H1 (cell line): Measurements from ENCODE around the gene TNS3. TPM values are rescaled to one million over a fixed set of nuclear protein-coding genes. Genes with fewer than 3 reads are reported as not detected.

Experiments
- CTCF ChIA-PET: fragments of 300-600 bp; sonication (Branson Sonifier 250); formaldehyde crosslinking; loops from one replicate; lab custom pipeline; 2021; ENCODE audit not compliant: partially characterized antibody; lab: Charles Lee
- POLR2A ChIA-PET: fragments of 300-600 bp; sonication (Branson Sonifier 250); formaldehyde crosslinking; loops from one replicate; lab custom pipeline; 2021; ENCODE audit warnings: inconsistent platforms; ENCODE audit not compliant: partially characterized antibody; lab: Charles Lee
- DNase-seq, 2 experiments: peaks; one replicate each; pipeline versions ENCODE4 v3.0.0 to v3.0.0-alpha.2; 2010 to 2022; ENCODE audit warnings: low spot score in 2 of 2, low read depth in 1 of 2, mixed read lengths in 1 of 2
- FAIRE-seq: peaks from 2 replicates; lab custom pipeline; 2011; peaks lifted over from hg19 to GRCh38; lab: Jason Lieb, UNC
- H2AFZ ChIP-seq: 2 replicates; pipeline ENCODE4 v1.8.1; 2012; ENCODE audit warnings: low read length, inconsistent platforms
- H2AK5ac ChIP-seq: 2 replicates; pipeline ENCODE4 v1.6.1; 2013; ENCODE audit warnings: low read depth, low read length
- H2BK120ac ChIP-seq: replicated peaks from 2 replicates; pipeline ENCODE3; 2013; ENCODE audit warnings: low read depth, low read length, inconsistent platforms
- H2BK12ac ChIP-seq: 2 replicates; pipeline ENCODE4 v1.6.1; 2013; ENCODE audit warnings: low read depth, low read length
- H2BK15ac ChIP-seq: 2 replicates; pipeline ENCODE4 v1.6.1; 2013; ENCODE audit warnings: low read length
- H2BK20ac ChIP-seq: 2 replicates; pipeline ENCODE4 v1.6.1; 2013; ENCODE audit warnings: low read length
- H2BK5ac ChIP-seq: 2 replicates; pipeline ENCODE4 v1.6.1; 2013; ENCODE audit warnings: low read depth, low read length
- H3K14ac ChIP-seq: 2 replicates; pipeline ENCODE4 v1.6.1; 2013; ENCODE audit warnings: inconsistent platforms; ENCODE audit not compliant: insufficient read length
- H3K18ac ChIP-seq: 2 replicates; pipeline ENCODE4 v1.6.1; 2013; ENCODE audit warnings: low read length; ENCODE audit errors: extremely low read depth
- H3K23ac ChIP-seq: 2 replicates; pipeline ENCODE4 v1.6.1; 2013; ENCODE audit warnings: inconsistent platforms; ENCODE audit not compliant: insufficient read length
- H3K23me2 ChIP-seq: 2 replicates; pipeline ENCODE4 v1.6.1; 2013; ENCODE audit warnings: low read depth, low read length
- H3K27ac ChIP-seq: 2 replicates; pipeline ENCODE4 v1.6.1; 2011; ENCODE audit warnings: low read depth, low read length, inconsistent platforms
- H3K27me3 ChIP-seq, 4 experiments: replicated peaks in 1 of 4; 1 replicate in 1 of 4; 2 replicates in 3 of 4; pipeline versions ENCODE4 v1.6.1 to v1.8.1; 2011 to 2013; ENCODE audit warnings: low read length in 3 of 4, mild to moderate bottlenecking in 3 of 4, inconsistent platforms in 2 of 4, mixed read lengths in 2 of 4, moderate library complexity in 1 of 4; ENCODE audit not compliant: control insufficient read depth in 3 of 4, insufficient read depth in 3 of 4; ENCODE audit errors: extremely low read depth in 1 of 4
- H3K36me3 ChIP-seq, 4 experiments: 2 replicates each; pipeline versions ENCODE4 v1.6.1 to v1.8.1; 2011 to 2013; ENCODE audit warnings: mild to moderate bottlenecking in 4 of 4, low read length in 3 of 4, moderate library complexity in 2 of 4, control low read depth in 1 of 4, inconsistent platforms in 1 of 4; ENCODE audit not compliant: insufficient read depth in 4 of 4, control insufficient read depth in 2 of 4
- H3K4ac ChIP-seq: replicated peaks from 2 replicates; pipeline ENCODE3; 2013; ENCODE audit warnings: low read length, low read depth, mixed read lengths, inconsistent platforms; ENCODE audit not compliant: insufficient read length
- H3K4me1 ChIP-seq, 4 experiments: replicated peaks in 1 of 4; 1 replicate in 1 of 4; 2 replicates in 3 of 4; pipeline versions ENCODE4 v1.6.1 to v1.8.1; 2011 to 2013; ENCODE audit warnings: low read length in 3 of 4, inconsistent platforms in 2 of 4, mixed read lengths in 1 of 4; ENCODE audit not compliant: insufficient read depth in 4 of 4, control insufficient read depth in 3 of 4
- H3K4me2 ChIP-seq, 2 experiments: 2 replicates each; pipeline versions ENCODE4 v1.6.1 to v1.8.1; 2011 to 2013; ENCODE audit warnings: low read depth in 2 of 2, low read length in 2 of 2, control low read depth in 1 of 2, inconsistent platforms in 1 of 2, mild to moderate bottlenecking in 1 of 2; ENCODE audit not compliant: insufficient read depth in 1 of 2
- H3K4me3 ChIP-seq, 4 experiments: fragments of 200-600, 300-600 bp in 1 of 4; sonication (generic), shearing (Covaris generic), sonication (Bioruptor Twin) in 1 of 4; 2 replicates each; pipeline versions ENCODE4 v1.5.1 to v1.8.1; 2011 to 2016; ENCODE audit warnings: low read length in 4 of 4, low read depth in 3 of 4, control low read depth in 2 of 4, inconsistent platforms in 2 of 4, mild to moderate bottlenecking in 2 of 4, mixed read lengths in 1 of 4, moderate library complexity in 1 of 4; ENCODE audit not compliant: insufficient read depth in 2 of 4; ENCODE audit errors: extremely low read depth in 1 of 4
- H3K56ac ChIP-seq: replicated peaks from 2 replicates; pipeline ENCODE3; 2013; ENCODE audit warnings: low read depth, mild to moderate bottlenecking, mixed read lengths, low read length, inconsistent platforms; ENCODE audit not compliant: insufficient read length
- H3K79me1 ChIP-seq: 2 replicates; pipeline ENCODE4 v1.6.1; 2013; ENCODE audit warnings: low read depth, low read length, control low read depth
- H3K79me2 ChIP-seq, 2 experiments: 2 replicates each; pipeline versions ENCODE4 v1.6.1 to v1.8.1; 2012 to 2013; ENCODE audit warnings: low read length in 2 of 2, mild to moderate bottlenecking in 2 of 2, inconsistent platforms in 1 of 2; ENCODE audit not compliant: insufficient read depth in 2 of 2, control insufficient read depth in 1 of 2
- H3K9ac ChIP-seq, 4 experiments: replicated peaks in 1 of 4; 1 replicate in 1 of 4; 2 replicates in 3 of 4; pipeline versions ENCODE4 v1.6.1 to v1.8.1; 2011 to 2013; ENCODE audit warnings: low read depth in 3 of 4, low read length in 3 of 4, control low read depth in 2 of 4, mild to moderate bottlenecking in 2 of 4, moderate library complexity in 2 of 4, inconsistent platforms in 1 of 4; ENCODE audit errors: extremely low read depth in 1 of 4
- H3K9me3 ChIP-seq, 2 experiments: 2 replicates each; pipeline versions ENCODE4 v1.6.1 to v1.8.1; 2012 to 2013; ENCODE audit warnings: mild to moderate bottlenecking in 2 of 2, moderate library complexity in 2 of 2, control low read depth in 1 of 2, inconsistent platforms in 1 of 2, low read depth in 1 of 2, low read length in 1 of 2, mixed read lengths in 1 of 2; ENCODE audit not compliant: insufficient read depth in 2 of 2
- H4K20me1 ChIP-seq, 2 experiments: replicated peaks in 1 of 2; 2 replicates each; pipeline versions ENCODE3 to v1.8.1; 2011 to 2013; ENCODE audit warnings: inconsistent platforms in 2 of 2, low read length in 2 of 2, mild to moderate bottlenecking in 1 of 2; ENCODE audit not compliant: insufficient read depth in 2 of 2, control insufficient read depth in 1 of 2
- H4K5ac ChIP-seq: 2 replicates; pipeline ENCODE4 v1.6.1; 2013; ENCODE audit warnings: low read length, low read depth, mixed read lengths, inconsistent platforms; ENCODE audit not compliant: insufficient read length
- H4K8ac ChIP-seq: 2 replicates; pipeline ENCODE4 v1.8.0; 2013; ENCODE audit warnings: mild to moderate bottlenecking, moderate library complexity, low read length, inconsistent platforms; ENCODE audit not compliant: insufficient read depth; ENCODE audit errors: extremely low read depth
- H4K91ac ChIP-seq: replicated peaks from 2 replicates; pipeline ENCODE3; 2013; ENCODE audit warnings: low read length, mixed read lengths, inconsistent platforms; ENCODE audit not compliant: insufficient read length
- BRCA1 ChIP-seq: IDR thresholded peaks from 2 replicates; pipeline ENCODE4 v1.6.1; 2012; ENCODE audit warnings: low read depth, low read length, improper control_type of control experiment
- CBX5 ChIP-seq: fragments of 300-800, 300-1000 bp; sonication (generic); IDR thresholded peaks from 2 replicates; pipeline ENCODE4 v1.7.1; 2016; ENCODE audit warnings: antibody characterized with exemption, low read length, low read depth
- CBX8 ChIP-seq: fragments of 300-800, 300-1000 bp; sonication (generic); IDR thresholded peaks from 2 replicates; pipeline ENCODE4 v1.7.1; 2016; ENCODE audit warnings: low read depth, low read length, borderline replicate concordance
- CEBPB ChIP-seq: IDR thresholded peaks from 2 replicates; pipeline ENCODE4 v1.6.1; 2012; ENCODE audit warnings: low read depth, low read length
- EP300 ChIP-seq, 2 experiments: IDR thresholded peaks; 1 replicate in 1 of 2; 2 replicates in 1 of 2; pipeline ENCODE4 v1.6.1; 2011 to 2012; ENCODE audit warnings: low read depth in 2 of 2, low read length in 2 of 2, mild to moderate bottlenecking in 2 of 2, borderline replicate concordance in 1 of 2, inconsistent platforms in 1 of 2, moderate library complexity in 1 of 2
- KDM5A ChIP-seq: fragments of 200-600 bp; IDR thresholded peaks from 2 replicates; pipeline ENCODE4 v1.7.1; 2012; ENCODE audit warnings: mild to moderate bottlenecking, low read length, inconsistent platforms, mixed read lengths
- POLR2AphosphoS5 ChIP-seq: IDR thresholded peaks from 2 replicates; pipeline ENCODE4 v1.6.1; 2011; ENCODE audit warnings: low read depth, low read length
- RFX5 ChIP-seq: IDR thresholded peaks from 2 replicates; pipeline ENCODE4 v1.6.1; 2011; ENCODE audit warnings: low read depth, low read length, improper control_type of control experiment, borderline replicate concordance
- SIX5 ChIP-seq: IDR thresholded peaks from 2 replicates; pipeline ENCODE4 v1.6.1; 2011; ENCODE audit warnings: mild to moderate bottlenecking, low read depth, low read length
- SRF ChIP-seq: IDR thresholded peaks from 2 replicates; pipeline ENCODE4 v1.6.1; 2011; ENCODE audit warnings: mild to moderate bottlenecking, low read depth, low read length, moderate library complexity
- TEAD4 ChIP-seq: IDR thresholded peaks from 2 replicates; pipeline ENCODE4 v1.6.1; 2012; ENCODE audit warnings: low read depth, low read length, inconsistent platforms, mixed read lengths
- YY1 ChIP-seq: IDR thresholded peaks from 2 replicates; pipeline ENCODE4 v1.6.1; 2011; ENCODE audit warnings: low read depth, mild to moderate bottlenecking, low read length
- WGBS, 2 experiments: shearing (Covaris generic) in 1 of 2; methylation state at CpG; one replicate each; pipeline versions ENCODE4 v1.1.6 to v1.1.7; 2013 to 2015; ENCODE audit warnings: low lambda C conversion rate in 2 of 2, mixed read lengths in 2 of 2, inconsistent platforms in 1 of 2, low coverage in 1 of 2, missing lambda C conversion rate in 1 of 2; ENCODE audit not compliant: insufficient replicate concordance in 2 of 2, insufficient coverage in 1 of 2, insufficient read length in 1 of 2; ENCODE audit errors: extremely low coverage in 1 of 2, missing lambda C conversion rate in 1 of 2; 5-methylcytosine and 5-hydroxymethylcytosine counted together
- polyA plus RNA-seq, 7 experiments: library from polyadenylated mRNA; depleted of rRNA in 3 of 7; stranded (reverse) in 5 of 7; unstranded in 2 of 7; fragments of >200 nt in 5 of 7; fragments of 200-250 nt in 2 of 7; gene quantifications; 1 replicate in 5 of 7; 2 replicates in 1 of 7; 4 replicates in 1 of 7; pipeline versions ENCODE4 v1.2.1 to v1.2.3, GENCODE V29; 2011 to 2013; ENCODE audit warnings: missing spikeins in 2 of 7, mixed read lengths in 2 of 7
- total RNA-seq: library from RNA; stranded (reverse); fragmentation: NEBNext Ultra II Directional; extraction: Animal tissue kit (Norgen Biotek cat#: 25700); gene quantifications from 2 replicates; pipeline ENCODE4 v1.2.1, GENCODE V29; 2021

TNS3 gene
- total and polyA plus RNA-seq, 2 of the 8 experiments (the other 6 are each of a cell fraction or from before 2014, with no cell fraction given): 11.9 to 24.2 TPM

GRCh38 chr7:47260270-47260669 is 321.6 kb downstream of the TNS3 start:
- Histone ChIP-seq H2BK120ac (no peak overlapping the region), H3K4me3 (no peak overlapping the region), H4K8ac (no peak overlapping the region), H3K9me3 (no peaks in the 10 kb centered on the region), H3K56ac (peak overlapping the region; percentile 62), H2BK20ac (no peak overlapping the region), H3K9ac (no peak overlapping the region), H3K36me3 (no peaks in the 10 kb centered on the region), H3K4me2 (no peak overlapping the region), H2AFZ (no peak overlapping the region), H3K23me2 (peaks cover 4% of the 10 kb centered on the region; the same call in 1 of the 2 replicates), H2BK12ac (no peak overlapping the region), H2BK5ac (no peak overlapping the region), H3K79me2 (no peaks in the 10 kb centered on the region), H3K23ac (no peak overlapping the region), H3K4ac (no peak overlapping the region), H4K91ac (no peak overlapping the region), H3K27me3 (peaks cover 0 to 2% (median under 1%) of the 10 kb centered on the region in 4 experiments; a peak in 3 of 7 replicates), H2AK5ac (no peak overlapping the region), H4K5ac (no peak overlapping the region), H3K18ac (no peak overlapping the region), H3K27ac (no peak overlapping the region), H3K79me1 (no peaks in the 10 kb centered on the region), H3K4me1 (no peaks in the 10 kb centered on the region), H4K20me1 (peaks cover 0 to 3% of the 10 kb centered on the region in 2 experiments), H2BK15ac (no peak overlapping the region), H3K14ac (no peak overlapping the region)
- POLR2A ChIA-PET: no interaction called here
- FAIRE-seq: no peak
- 93 to 100% methylated on average over 1 of the region's 1 CpG for WGBS, 2 experiments
- DNase-seq: no peak
- CTCF ChIA-PET: interaction anchor here (1.0 kb wide), 1 partner anchor 700 kb away, joined by 3 read pairs; no protein-coding TSS in a partner anchor
- no peak for TF ChIP-seq SIX5
- no peak for TF ChIP-seq TEAD4
- TF ChIP-seq EP300 (IDR thresholded peaks at IDR 0.05; ENCODE audit: borderline replicate concordance in 1 of 2, low read depth in 2 of 2, low read length in 2 of 2): no peak
- TF ChIP-seq POLR2AphosphoS5: no peak
- no peak for TF ChIP-seq CBX8
- TF ChIP-seq CBX5: no peak
- no peak for TF ChIP-seq YY1
- TF ChIP-seq CEBPB: no peak
- TF ChIP-seq SRF: no peak
- no peak for TF ChIP-seq BRCA1
- no peak for TF ChIP-seq RFX5
- TF ChIP-seq KDM5A: no peak
